ENCODE results near the gene RXFP2.

The RXFP2 gene

GRCh38 chr13:31739226-31739625 lies at the start of gene RXFP2:
RXFP2 (plus strand) TSS chr13:31739526; CDS start chr13:31739613, 87 bp downstream.
- DNase-seq = no peak

GRCh38 chr13:31697290-31697689 lies 42.0 kb upstream of the RXFP2 start:
- DNase-seq = no peak

- DNase-seq = no peak
These were observed 39.7 kb upstream of the RXFP2 start for GRCh38 chr13:31699650-31700049.

- DNase-seq = no peak
These were observed 35.5 kb upstream of the RXFP2 start for GRCh38 chr13:31703780-31704179.

- no peak for DNase-seq
These were observed 33.2 kb upstream of the RXFP2 start for GRCh38 chr13:31706105-31706504.

GRCh38 chr13:31717583-31717982 lies 21.7 kb upstream of the RXFP2 start:
- no peak for DNase-seq

GRCh38 chr13:31719214-31719613 lies 20.1 kb upstream of the RXFP2 start:
- DNase-seq = no peak

GRCh38 chr13:31722673-31723072 lies 16.7 kb upstream of the RXFP2 start:
- DNase-seq = no peak

GRCh38 chr13:31725841-31726240 lies 13.5 kb upstream of the RXFP2 start:
- no peak for DNase-seq

- DNase-seq = no peak
These were observed 7.4 kb upstream of the RXFP2 start for GRCh38 chr13:31731921-31732320.

GRCh38 chr13:31733066-31733465 lies 6.3 kb upstream of the RXFP2 start:
- no peak for DNase-seq

- DNase-seq = no peak
These were observed 5.7 kb upstream of the RXFP2 start for GRCh38 chr13:31733647-31734046.

GRCh38 chr13:31742097-31742734 lies 2.9 kb downstream of the RXFP2 start:
- no peak for DNase-seq

GRCh38 chr13:31747291-31747690 lies 8.0 kb downstream of the RXFP2 start:
- no peak for DNase-seq

- DNase-seq = no peak
These were observed 8.6 kb downstream of the RXFP2 start for GRCh38 chr13:31747966-31748365.

- DNase-seq = no peak
These were observed 10.6 kb downstream of the RXFP2 start for GRCh38 chr13:31749929-31750328.

GRCh38 chr13:31755211-31755610 lies 15.9 kb downstream of the RXFP2 start:
- no peak for DNase-seq

GRCh38 chr13:31755803-31756212 lies 16.5 kb downstream of the RXFP2 start:
- DNase-seq = no peak

GRCh38 chr13:31756346-31756745 lies 17.0 kb downstream of the RXFP2 start:
- no peak for DNase-seq

- DNase-seq = no peak
These were observed 22.6 kb downstream of the RXFP2 start for GRCh38 chr13:31761951-31762350.

- DNase-seq = no peak
These were observed 25.2 kb downstream of the RXFP2 start for GRCh38 chr13:31764556-31764955.

- DNase-seq = no peak
These were observed 25.9 kb downstream of the RXFP2 start for GRCh38 chr13:31765138-31765785.

GRCh38 chr13:31767175-31767900 lies 28.0 kb downstream of the RXFP2 start:
- DNase-seq = no peak

- no peak for DNase-seq
These were observed 29.0 kb downstream of the RXFP2 start for GRCh38 chr13:31768351-31768750.

Measured in NCI-H510A (cell line).